Keratinocyte (primary cell): ENCODE data around the gene TUBA4B.

ENCODE experiments used
- EZH2 ChIP-seq: IDR thresholded peaks from one replicate; pipeline ENCODE4 v1.6.1; 2012; ENCODE audit warnings: inconsistent platforms, mild to moderate bottlenecking, low read length, moderate library complexity
- TF ChIP-seq, protein P1 (sequence below), 3 experiments: IDR thresholded peaks in 1 of 3; conservative IDR thresholded peaks in 1 of 3; optimal IDR thresholded peaks in 1 of 3; 2 replicates in 2 of 3; 3 replicates in 1 of 3; pipeline versions ENCODE3 to v1.5.1; 2011; ENCODE audit warnings: low read length in 3 of 3, mild to moderate bottlenecking in 3 of 3, moderate library complexity in 2 of 3, control low read depth in 1 of 3, inconsistent platforms in 1 of 3; ENCODE audit not compliant: insufficient read depth in 2 of 3; ENCODE audit errors: extremely low read depth in 1 of 3

GRCh38 chr2:219268294-219268693 lies 15.3 kb downstream of the TUBA4B start:
- TF ChIP-seq, protein P1, sequence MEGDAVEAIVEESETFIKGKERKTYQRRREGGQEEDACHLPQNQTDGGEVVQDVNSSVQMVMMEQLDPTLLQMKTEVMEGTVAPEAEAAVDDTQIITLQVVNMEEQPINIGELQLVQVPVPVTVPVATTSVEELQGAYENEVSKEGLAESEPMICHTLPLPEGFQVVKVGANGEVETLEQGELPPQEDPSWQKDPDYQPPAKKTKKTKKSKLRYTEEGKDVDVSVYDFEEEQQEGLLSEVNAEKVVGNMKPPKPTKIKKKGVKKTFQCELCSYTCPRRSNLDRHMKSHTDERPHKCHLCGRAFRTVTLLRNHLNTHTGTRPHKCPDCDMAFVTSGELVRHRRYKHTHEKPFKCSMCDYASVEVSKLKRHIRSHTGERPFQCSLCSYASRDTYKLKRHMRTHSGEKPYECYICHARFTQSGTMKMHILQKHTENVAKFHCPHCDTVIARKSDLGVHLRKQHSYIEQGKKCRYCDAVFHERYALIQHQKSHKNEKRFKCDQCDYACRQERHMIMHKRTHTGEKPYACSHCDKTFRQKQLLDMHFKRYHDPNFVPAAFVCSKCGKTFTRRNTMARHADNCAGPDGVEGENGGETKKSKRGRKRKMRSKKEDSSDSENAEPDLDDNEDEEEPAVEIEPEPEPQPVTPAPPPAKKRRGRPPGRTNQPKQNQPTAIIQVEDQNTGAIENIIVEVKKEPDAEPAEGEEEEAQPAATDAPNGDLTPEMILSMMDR (optimal IDR thresholded peaks at IDR 0.05 in 1 of 3, IDR thresholded peaks at IDR 0.05 in 1 of 3, conservative IDR thresholded peaks at IDR 0.05 in 1 of 3; ENCODE audit: extremely low read depth in 1 of 3, insufficient read depth in 2 of 3, low read length in 3 of 3), result no peak
- no peak for TF ChIP-seq EZH2
